Breast epithelium (tissue), 3 donors: Measurements from ENCODE around the gene WSCD1.

ENCODE experiments used
- POLR2A ChIP-seq: fragments of 450-650 bp; IDR thresholded peaks from one replicate; pipeline ENCODE4 v1.6.1; 2016; ENCODE audit warnings: antibody characterized with exemption, mild to moderate bottlenecking, moderate library complexity
- POLR2AphosphoS5 ChIP-seq, 3 donors: sonication (generic); formaldehyde crosslinking; IDR thresholded peaks; one replicate each; pipeline ENCODE4 v1.6.1; 2017; ENCODE audit warnings: antibody characterized with exemption in 3 of 3
- TF ChIP-seq, protein P1 (sequence below), 3 donors: fragments of 450-650 bp; IDR thresholded peaks; one replicate each; pipeline ENCODE4 v1.5.1; 2016 to 2017; ENCODE audit warnings: antibody characterized with exemption in 3 of 3, mild to moderate bottlenecking in 3 of 3, moderate library complexity in 3 of 3

- TF ChIP-seq, protein P1, sequence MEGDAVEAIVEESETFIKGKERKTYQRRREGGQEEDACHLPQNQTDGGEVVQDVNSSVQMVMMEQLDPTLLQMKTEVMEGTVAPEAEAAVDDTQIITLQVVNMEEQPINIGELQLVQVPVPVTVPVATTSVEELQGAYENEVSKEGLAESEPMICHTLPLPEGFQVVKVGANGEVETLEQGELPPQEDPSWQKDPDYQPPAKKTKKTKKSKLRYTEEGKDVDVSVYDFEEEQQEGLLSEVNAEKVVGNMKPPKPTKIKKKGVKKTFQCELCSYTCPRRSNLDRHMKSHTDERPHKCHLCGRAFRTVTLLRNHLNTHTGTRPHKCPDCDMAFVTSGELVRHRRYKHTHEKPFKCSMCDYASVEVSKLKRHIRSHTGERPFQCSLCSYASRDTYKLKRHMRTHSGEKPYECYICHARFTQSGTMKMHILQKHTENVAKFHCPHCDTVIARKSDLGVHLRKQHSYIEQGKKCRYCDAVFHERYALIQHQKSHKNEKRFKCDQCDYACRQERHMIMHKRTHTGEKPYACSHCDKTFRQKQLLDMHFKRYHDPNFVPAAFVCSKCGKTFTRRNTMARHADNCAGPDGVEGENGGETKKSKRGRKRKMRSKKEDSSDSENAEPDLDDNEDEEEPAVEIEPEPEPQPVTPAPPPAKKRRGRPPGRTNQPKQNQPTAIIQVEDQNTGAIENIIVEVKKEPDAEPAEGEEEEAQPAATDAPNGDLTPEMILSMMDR (IDR thresholded peaks at IDR 0.05), result no peak
- TF ChIP-seq POLR2A, result no peak
- no peak for TF ChIP-seq POLR2AphosphoS5 (IDR thresholded peaks at IDR 0.05)
These were observed 70.7 kb downstream of the WSCD1 start for GRCh38 chr17:6140728-6141330.
